HUDEP-2 (cell line): ENCODE data around the gene EPM2AIP1.
"Not testable (repeated sequence)": the region's sequence is repeated elsewhere in the genome, so short reads cannot be mapped to it uniquely, and the experiment has no call there.

Experiments used
- DNase-seq, 76 experiments: peaks; one replicate each; lab custom pipeline; 2025; ENCODE audit not compliant: unreplicated experiment in 76 of 76; lab: John Stamatoyannopoulos, UW

EPM2AIP1 gene

GRCh38 chr3:36956155-36956554 lies 36.8 kb downstream of the EPM2AIP1 start:
- peak in 1 of 76 experiments; percentile 25 for DNase-seq

- peak in 39 of 76 experiments; percentile 3 to 78 (median 47) for DNase-seq
Measured at GRCh38 chr3:36954452-36955134, 38.3 kb downstream of the EPM2AIP1 start.

- DNase-seq, result not testable (repeated sequence)
Measured at GRCh38 chr3:36947814-36948213, 45.1 kb downstream of the EPM2AIP1 start.

DNA sequence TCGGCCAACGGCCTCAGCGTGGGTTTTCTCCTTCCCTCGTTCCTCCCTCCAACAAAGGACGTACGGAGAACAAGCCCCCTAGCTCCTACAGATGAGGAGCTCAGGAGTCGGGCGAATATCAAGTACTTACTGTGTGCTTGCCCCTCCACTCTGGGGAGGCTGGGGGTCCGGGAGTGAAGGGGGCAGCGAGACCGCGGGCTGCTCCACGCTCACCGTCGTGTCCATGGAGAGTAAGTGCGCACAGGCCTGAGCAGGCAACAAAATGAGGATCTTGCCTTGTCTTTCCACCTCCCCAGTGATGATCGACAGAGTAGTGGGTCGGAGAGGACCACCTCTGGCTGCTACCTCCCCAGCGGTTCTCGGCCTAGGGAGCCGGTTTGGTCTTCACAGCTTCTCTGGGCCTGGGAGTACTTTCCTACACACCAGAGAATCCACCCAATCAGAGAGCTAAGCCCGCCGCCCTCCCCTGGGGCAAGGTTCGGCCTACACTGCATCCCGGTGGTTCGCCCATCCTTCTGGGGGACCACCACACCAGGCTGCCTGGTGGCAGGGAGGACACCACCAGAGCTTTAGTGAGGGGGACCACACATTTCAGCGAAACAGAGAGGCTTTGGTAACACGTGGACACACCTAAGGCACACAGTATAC lies 47.5 kb downstream of the EPM2AIP1 start:
- no peak for DNase-seq

GRCh38 chr3:36944641-36945270 lies 48.2 kb downstream of the EPM2AIP1 start, which contains the start of gene TRANK1:
Gene TRANK1, minus strand, starts transcription at chr3:36945054. Its CDS starts 245 bp downstream, at chr3:36944809.
- DNase-seq, result peak in 65 of 76 experiments; percentile 14 to 85 (median 67)

GRCh38 chr3:36944012-36944640 lies 48.8 kb downstream of the EPM2AIP1 start:
- peak in 41 of 76 experiments; percentile 4 to 63 (median 33) for DNase-seq

GRCh38 chr3:36943601-36944000 lies 49.3 kb downstream of the EPM2AIP1 start:
- DNase-seq, result no peak

DNA sequence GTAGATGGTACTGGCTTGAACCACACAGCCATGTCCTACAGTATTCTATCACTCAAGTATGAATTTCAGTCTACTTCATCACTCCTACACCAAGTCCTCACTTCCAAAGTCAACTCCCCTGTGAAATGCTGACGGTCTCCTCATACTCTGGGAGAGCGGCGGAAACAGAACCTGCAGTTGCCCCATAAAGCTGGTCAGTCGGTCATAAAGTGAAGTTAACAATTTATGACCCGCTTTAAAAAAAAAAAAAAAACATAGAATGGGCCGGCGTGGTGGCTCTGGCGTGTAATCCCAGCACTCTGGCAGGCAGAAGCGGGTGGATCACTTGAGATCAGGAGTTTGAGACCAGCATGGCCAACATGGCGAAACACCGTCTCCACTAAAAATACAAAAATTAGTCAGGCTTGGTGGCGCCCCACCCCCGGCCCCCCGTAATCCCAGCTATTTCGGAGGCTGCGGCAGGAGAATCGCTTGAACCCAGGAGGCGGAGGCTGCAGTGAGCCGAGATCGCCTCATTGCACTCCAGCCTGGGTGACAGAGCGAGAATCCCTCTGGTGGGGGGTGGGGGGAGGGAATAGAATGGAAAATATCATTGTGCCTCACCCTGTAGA lies 50.2 kb downstream of the EPM2AIP1 start:
- DNase-seq, result no peak

- no peak for DNase-seq
Measured at GRCh38 chr3:36941658-36942057, 51.3 kb downstream of the EPM2AIP1 start.

GRCh38 chr3:36941162-36941561 lies 51.8 kb downstream of the EPM2AIP1 start:
- no peak for DNase-seq

DNA sequence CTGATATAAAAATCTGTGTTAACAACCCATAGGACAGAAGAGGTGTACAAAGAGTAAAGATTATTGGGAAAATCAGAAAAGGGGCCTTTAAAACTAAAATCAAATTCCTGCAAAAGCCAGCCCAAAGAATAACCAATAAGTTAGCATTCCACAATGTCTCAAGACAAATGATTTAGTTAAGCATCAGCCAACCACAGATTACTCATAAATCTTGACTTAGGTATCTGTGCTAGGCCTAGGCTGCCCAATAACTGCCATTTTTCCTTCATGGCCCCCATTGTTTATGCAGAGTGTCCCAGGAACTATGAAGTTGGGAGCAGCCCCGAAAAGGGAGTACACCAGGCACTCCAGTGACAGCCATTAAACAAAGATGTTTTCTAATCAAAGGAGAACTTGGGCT lies 55.4 kb downstream of the EPM2AIP1 start:
- no peak for DNase-seq
